ENCODE data around the gene HTRA3.

DNA sequence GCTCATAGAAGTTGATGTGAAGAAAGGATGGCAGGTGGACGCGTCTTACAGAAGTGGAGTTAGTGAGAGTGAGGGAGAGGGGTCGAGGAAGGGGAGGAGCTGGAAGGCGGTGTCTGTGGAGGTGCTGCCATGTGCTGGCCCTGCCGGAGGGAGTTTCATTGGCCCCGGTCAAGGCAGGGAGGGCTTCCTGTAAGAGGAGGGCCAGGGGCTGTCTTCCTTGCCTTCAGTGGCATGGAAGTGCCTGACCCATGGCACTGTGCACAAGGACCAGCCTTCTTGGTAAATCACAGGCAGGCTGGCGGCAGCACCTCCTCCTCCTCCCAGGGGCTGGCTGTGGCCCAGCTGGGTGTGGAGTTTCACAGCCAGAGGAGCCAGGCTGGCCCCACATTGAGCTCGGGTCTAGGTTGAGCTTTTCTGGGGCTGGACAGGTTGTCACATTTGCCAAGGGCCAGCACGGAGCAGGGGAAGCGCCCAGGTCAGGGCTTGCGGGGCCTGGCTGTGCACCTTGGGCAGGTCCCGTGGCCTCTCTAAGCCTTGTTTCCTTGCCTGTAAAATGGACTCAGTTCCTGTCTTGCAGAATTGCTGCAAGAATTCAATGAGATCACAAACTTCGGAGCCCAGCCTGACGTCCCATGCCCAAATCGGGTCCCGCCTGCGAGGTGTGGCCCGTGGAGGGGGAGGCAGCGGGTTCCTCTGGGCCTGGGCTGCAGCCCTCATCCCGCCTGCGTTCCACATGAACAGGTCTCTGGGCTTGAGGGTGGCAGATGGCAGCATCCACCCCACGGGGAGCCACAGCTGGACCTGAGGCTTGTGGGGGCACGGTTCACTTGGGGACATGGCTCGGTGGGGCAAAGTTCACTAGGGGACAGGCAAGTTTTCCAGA, 7.0 kb downstream of the HTRA3 start:
- TF ChIP-seq CTCF (IDR thresholded peaks at IDR 0.05) (no peak), POLR2A (IDR thresholded peaks at IDR 0.05) (no peak)
